HG02588 (cell line): ENCODE measurements around the gene CSTF2T.
"Not testable (repeated sequence)": the region's sequence is repeated elsewhere in the genome, so short reads cannot be mapped to it uniquely, and the experiment has no call there.

Experiments used
- ATAC-seq: cut with Tn5 transposase; IDR thresholded peaks from one replicate; pipeline ENCODE4 v1.9.1; 2021; ENCODE audit warnings: mild to moderate bottlenecking, moderate library complexity; ENCODE audit not compliant: unreplicated experiment

Gene CSTF2T

GRCh38 chr10:51698473-51699063 is 827 bp downstream of the CSTF2T start:
- no peak for ATAC-seq

GRCh38 chr10:51696251-51696650 is 3.1 kb downstream of the CSTF2T start:
- ATAC-seq: no peak

GRCh38 chr10:51694086-51694768 is 5.2 kb downstream of the CSTF2T start:
- no peak for ATAC-seq

GRCh38 chr10:51691135-51691534 is 8.3 kb downstream of the CSTF2T start:
- ATAC-seq: no peak

- no peak for ATAC-seq
These were observed 9.9 kb downstream of the CSTF2T start for GRCh38 chr10:51689536-51689935.

- ATAC-seq: not testable (repeated sequence)
These were observed 10.6 kb downstream of the CSTF2T start for GRCh38 chr10:51688826-51689225.

DNA sequence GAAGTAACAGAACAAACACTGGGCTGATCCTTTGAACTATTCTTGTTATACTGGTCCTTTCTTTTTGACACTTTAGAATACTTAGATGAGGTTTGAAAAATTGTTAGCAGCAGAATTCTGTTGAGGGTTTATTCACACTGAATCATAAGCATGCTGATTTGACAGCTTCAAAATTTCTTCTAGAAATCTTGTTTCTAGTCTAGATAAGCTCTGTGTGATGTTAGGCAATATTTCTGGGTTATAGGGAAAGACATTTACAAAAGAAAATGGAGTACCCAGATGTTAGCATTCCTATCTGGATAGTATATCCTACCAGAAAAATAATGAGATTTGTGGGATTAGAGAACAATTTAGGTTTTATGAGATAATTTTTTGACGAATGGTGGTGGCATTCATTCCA is 12.1 kb downstream of the CSTF2T start:
- no peak for ATAC-seq

DNA sequence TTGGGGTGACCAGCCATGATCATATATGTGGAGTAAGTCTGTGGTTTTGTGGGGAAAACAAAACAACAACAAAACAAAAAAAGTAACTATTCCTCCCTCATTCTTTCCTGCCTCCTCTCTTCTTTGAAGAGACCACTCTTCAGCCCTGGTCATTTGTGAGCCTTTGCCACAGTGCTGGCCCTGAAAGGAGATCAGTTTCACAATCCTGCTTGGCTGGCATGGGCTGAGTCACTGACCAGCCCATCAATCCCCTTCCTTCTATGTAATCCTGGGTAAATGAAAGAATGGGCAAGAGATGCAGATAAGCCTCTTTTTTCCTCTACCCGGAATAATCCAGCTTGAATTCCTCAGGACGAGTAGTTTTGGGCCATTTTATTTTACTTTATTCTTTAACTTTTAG is 13.6 kb downstream of the CSTF2T start:
- ATAC-seq: no peak

- no peak for ATAC-seq
These were observed 16.2 kb downstream of the CSTF2T start for GRCh38 chr10:51683031-51683691.

DNA sequence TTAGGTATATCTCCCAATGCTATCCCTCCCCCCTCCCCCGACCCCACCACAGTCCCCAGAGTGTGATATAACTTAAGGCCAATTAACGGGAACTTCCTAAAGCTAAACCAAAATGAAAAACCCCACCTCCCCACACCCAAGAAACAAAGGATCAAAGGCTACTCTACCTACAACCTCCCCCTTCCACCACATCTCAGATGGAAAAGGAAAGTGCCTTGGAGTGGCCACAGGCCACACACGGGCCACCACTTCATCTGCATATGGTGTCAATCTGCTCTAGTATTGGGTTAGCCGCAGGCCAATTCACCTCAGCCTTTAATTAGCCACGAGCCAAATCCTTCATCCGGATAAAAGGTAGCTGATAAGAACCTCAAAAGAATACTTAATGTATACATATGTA is 19.6 kb downstream of the CSTF2T start:
- no peak for ATAC-seq

DNA sequence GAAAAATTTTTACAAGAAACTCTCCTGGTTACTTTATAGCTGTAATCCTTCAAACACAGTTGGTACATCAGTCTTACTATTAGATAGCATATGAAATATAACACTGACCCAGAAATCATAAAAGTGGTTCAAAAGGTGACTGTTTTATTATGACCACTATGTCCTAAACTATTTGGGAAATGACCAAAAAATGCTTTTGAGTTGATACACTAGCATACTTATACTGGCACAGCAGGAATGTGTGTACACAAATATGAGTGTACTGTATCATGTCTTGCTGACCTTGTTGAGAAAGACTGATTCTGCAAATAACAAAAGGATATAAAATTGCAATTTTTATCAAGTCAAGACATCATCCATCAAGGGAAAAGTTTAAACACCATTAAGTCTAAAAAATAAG is 24.3 kb downstream of the CSTF2T start:
- ATAC-seq: no peak

DNA sequence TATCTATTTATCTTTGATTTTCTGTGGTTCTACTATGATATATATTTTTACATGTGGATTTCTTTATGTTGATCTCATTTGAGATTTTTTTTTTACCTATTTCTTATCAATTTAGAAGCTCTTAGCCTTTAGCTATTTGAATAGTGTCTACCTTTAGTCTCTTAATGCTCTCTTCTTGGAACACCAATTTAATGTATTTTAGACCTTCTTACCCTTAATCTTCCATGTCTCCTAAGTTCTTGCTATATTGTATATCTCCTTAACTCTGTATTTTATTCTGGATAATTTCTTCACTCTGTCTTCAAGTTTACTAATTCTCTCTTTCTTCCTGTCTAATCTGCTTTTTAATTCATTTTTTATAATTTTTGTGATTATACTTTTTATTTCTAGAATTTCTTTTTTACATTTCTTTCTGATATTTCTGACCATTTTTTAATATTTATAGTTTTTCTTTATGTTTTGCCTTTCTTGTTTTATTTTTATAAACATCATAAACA is 27.3 kb downstream of the CSTF2T start:
- ATAC-seq: no peak

- no peak for ATAC-seq
These were observed 30.4 kb downstream of the CSTF2T start for GRCh38 chr10:51669041-51669440.

DNA sequence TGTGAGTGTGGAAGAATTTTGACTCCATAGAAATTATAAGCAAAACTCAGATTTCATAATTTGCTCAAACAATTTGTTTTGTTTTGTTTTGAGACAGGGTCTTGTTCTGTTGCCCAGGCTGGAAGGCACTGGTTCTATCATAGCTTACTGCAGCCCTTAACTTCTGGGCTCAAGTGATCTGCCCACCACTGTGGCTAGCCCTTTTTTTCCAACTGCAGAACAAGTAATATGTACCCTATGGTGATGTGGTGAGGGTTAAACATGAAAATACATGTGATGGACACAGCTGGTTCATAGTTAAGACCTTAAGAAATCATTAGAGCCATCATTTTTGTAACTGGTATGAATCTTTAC is 31.1 kb downstream of the CSTF2T start:
- ATAC-seq: no peak

GRCh38 chr10:51667678-51668335 is 31.6 kb downstream of the CSTF2T start:
- ATAC-seq: no peak

GRCh38 chr10:51666456-51666855 is 32.9 kb downstream of the CSTF2T start:
- no peak for ATAC-seq

DNA sequence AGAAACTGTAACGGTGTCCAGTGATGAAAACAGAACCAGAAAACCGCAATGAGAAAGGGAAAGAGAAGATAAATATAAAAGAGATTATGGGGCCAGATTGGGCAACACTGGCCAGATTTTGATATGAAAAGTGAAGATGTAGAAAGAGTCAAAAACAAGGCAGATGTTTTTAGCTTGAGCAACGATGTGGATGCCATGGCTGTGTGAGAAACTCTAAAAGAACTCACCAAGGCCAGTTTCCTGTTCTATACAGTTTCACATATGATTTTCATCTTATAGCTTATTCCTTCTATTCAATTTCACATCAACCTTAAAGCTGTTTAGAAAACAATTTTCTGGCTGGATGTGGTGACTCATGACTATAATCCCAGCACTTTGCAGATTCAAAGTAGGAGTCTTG is 36.3 kb downstream of the CSTF2T start:
- ATAC-seq: no peak

- ATAC-seq: no peak
These were observed 40.1 kb downstream of the CSTF2T start for GRCh38 chr10:51659344-51659743.

GRCh38 chr10:51658000-51658399 is 41.4 kb downstream of the CSTF2T start:
- ATAC-seq: no peak

GRCh38 chr10:51656503-51656902 is 42.9 kb downstream of the CSTF2T start:
- no peak for ATAC-seq

GRCh38 chr10:51654918-51655317 is 44.5 kb downstream of the CSTF2T start:
- no peak for ATAC-seq

- ATAC-seq: no peak
These were observed 46.4 kb downstream of the CSTF2T start for GRCh38 chr10:51653025-51653424.
